Esophagus squamous epithelium (tissue), 4 donors: ENCODE results near the gene LAMTOR4.

Source experiments
- CTCF ChIP-seq, 6 experiments: fragments of 450-650 bp in 4 of 6; fragments of 200-600 bp in 2 of 6; sonication (generic) in 2 of 6; IDR thresholded peaks; one replicate each; pipeline ENCODE4 v1.5.1; 2016 to 2019; ENCODE audit warnings: antibody characterized with exemption in 6 of 6, mild to moderate bottlenecking in 4 of 6, moderate library complexity in 4 of 6
- POLR2A ChIP-seq, 4 donors: fragments of 450-650 bp; IDR thresholded peaks; one replicate each; pipeline ENCODE4 v1.6.1; 2017; ENCODE audit warnings: antibody characterized with exemption in 4 of 4, mild to moderate bottlenecking in 4 of 4, moderate library complexity in 3 of 4

- TF ChIP-seq CTCF (IDR thresholded peaks at IDR 0.05): no peak
- no peak for TF ChIP-seq POLR2A (IDR thresholded peaks at IDR 0.05)
Measured at GRCh38 chr7:100176096-100177044, 27.7 kb downstream of the LAMTOR4 start.
